Activated CD8-positive, alpha-beta memory T cell treated with anti-CD3 and anti-CD28 coated beads, Interleukin-2, amount 50 U/mL, for 24 hours (primary cell): ENCODE results near the gene DNAJC1.
A peak's percentile ranks its signal among the peaks of the same experiment; 100 is the strongest.
"Not testable (repeated sequence)": the region's sequence is repeated elsewhere in the genome, so short reads cannot be mapped to it uniquely, and the experiment has no call there.

ENCODE experiments used
- DNase-seq: peaks from one replicate; pipeline ENCODE4 v3.0.0-alpha.2; 2020; ENCODE audit errors: extremely low read depth

DNAJC1 gene

DNA sequence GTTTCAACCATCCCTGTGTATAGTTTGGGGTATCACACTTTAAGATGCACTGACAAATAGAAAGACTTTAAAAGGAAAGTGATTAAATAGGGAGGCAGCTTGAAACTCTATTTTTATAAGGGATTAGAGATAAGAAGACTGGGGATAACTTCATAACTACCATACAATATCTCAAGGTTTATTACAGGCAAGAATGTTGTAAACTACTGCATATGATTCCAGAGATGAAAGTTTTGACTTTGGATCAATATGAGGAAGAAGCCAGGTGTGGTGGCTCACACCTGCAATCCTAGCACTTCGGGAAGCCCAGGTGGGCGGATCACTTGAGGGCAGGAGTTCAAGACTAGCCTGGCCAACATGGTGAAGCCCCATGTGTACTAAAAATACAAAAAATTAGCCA lies 96.1 kb downstream of the DNAJC1 start:
- DNase-seq = no peak

DNA sequence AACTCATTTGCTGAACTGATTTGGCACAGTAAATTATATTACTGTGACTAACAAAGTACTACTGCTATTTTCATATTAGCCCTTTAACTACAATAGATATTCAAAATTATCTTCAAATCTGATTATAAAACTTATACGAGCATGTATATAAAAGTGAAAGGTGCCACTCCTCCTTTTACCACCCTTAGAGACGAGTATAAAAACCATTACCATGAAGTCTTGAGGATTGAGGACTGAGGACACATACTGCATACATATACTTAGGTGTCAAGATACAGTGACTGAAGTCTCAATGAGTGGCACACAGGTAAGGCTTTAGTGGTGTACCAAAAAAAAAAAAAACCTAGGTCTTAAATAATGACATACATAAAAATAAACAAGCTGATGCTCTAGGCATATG lies 98.6 kb downstream of the DNAJC1 start:
- no peak for DNase-seq

DNA sequence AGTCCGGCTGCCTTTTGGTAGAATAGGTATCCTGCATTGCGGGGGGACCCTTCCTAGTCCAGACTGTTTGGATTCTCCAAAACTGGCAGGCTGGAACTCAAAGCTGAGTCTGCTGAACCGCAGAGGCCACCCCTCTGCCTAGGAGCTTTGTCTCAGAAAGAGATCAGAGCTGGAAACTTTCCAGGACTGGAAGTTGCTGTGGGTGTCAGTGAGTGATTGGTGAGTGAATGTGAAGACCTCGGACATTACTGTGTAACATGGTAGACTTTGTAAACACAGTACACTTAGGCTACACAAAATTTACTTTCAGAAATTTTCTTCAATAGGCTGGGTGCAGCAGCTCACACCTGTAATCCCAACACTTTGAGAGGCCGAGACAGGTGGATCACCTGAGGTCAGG lies 103.8 kb downstream of the DNAJC1 start:
- DNase-seq = no peak

DNA sequence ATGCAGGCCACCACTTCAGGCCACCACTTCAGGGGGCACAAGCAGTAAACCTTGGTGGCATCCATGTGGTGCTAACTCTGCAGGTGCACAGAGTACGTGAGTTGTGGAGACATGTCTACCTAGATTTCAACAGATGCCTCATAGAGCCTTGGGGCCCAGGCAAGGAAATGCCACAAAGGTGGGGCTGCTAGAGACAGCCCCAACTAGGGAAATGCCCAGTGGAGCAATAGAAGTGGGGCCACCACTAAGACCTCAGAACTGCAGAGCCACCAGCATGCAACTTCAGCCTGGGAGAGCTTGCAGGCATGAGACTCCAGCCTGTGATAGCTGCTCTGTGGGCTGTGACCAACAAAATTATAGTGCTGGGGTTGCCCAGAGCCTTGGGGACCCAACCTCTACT lies 107.6 kb downstream of the DNAJC1 start:
- no peak for DNase-seq

DNA sequence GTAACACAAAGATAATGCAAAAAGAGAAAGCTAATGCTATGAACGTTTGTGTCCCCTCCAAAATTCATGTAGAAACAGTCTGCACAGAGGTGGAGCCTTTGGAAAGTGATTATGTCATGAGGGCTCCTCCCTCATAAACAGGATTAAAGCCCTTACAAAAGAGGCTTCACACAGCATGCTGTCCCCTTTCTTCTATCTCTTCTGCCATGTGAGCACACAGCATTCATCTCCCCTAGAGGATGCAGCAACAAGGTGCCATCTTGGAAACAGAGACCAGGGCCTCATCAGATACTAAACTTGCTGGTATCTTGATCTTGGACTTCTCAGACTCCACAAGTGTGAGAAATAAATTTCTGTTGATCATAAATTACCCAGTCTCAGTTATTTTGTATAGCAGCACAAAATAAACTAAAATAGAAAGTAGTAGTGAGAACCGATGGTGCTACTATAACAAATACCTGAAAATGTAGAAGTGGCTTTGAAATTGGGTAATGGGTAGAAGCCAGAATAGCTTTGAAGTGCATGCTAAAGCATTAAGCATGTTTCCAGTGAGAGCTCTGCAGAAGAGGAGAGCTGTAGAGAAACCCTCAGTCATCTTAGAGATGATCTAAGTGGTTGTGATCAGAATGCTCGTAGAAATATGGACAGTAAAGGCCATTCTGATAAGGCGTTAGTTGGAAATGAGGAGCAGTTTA lies 108.7 kb downstream of the DNAJC1 start:
- DNase-seq = no peak

DNA sequence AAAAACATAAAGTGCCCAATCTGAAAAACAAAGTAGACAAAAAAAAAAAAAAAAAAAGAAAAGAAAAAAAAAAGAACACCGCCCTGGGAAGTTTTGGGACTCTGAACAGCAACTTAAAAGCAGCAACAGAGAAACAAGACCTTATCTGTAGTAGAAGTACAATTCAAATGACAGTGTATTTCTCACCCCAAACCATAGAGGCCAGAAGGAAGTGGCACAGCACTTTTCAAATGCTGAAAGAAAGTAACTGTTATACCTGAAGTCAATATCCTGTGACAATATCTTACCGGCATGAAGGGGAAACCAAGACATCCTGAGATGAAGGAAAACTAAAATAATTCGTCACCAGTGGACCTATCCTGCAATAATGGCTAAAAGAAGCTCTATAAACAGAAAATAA lies 112.1 kb downstream of the DNAJC1 start:
- DNase-seq = no peak

DNA sequence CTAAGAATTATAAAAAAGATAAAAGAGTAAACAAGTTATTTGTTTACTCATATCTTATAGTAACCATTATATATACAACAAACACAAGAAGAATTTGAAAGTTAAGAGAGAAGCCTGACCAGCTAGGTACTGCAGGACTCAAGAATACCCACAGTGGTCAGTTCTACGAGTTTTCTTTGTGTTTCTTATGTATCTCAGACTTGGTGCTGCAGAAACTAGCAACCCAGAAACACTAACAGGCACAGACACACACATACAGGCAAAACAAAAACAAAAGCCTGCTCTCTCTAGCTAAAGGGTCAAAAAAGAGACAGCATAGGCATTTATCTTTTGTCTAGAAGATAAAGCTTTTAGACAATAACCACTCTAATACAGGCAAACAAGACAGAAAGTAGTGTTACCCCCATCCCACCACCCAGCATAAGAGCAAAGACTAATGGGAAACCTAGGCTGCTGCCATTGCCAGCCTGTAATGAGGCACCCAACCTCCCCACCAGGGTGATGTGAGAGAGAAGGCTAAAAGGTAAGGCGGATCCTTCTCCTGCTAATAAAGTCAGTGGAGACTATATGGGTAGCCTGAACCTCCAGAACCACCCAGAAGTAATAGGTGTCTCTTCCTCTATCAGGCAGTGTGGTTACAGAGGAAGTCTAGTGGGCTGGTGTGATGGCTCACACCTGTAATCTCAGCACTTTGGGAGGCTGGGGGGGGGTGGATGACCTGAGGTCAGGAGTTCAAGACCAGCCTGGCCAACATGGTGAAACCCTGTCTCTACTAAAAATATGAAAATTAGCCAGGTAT lies 113.9 kb downstream of the DNAJC1 start:
- DNase-seq = no peak

DNA sequence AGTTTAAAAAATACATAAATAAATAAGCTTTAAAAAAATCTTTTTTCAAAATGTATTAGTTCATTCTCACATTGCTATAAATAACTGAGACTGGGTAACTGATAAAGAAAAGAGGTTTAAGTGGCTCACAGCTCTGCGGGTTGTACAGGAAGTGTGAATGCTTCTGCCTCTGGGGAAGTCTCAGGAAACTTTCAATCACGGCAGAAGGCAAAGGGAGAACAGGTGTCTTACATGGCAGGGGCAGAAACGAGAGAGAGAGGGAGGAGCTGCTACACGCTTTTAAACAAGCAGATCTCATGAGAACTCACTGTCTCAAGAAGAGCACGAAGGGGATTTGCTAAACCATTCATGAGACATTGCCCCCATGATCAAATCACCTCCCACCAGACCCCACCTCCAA lies 114.6 kb downstream of the DNAJC1 start:
- DNase-seq = peak; percentile 1

DNA sequence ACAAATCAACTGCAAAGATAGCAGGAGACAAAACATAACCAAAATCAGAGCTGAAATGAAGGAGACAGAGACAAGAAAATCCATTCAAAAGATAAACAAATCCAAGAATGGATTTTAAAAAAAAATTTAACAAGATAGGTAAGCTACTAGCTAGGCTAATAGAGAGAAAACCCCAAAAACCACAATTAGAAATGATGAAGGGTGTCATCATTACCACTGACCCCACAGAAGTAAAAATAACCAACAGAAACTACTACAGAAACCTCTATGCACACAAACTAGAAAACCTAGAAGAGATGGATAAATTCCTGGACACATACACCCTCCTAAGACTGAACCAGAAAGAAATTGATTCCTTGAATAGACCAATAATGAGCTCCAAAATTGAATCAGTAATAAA lies 117.6 kb downstream of the DNAJC1 start:
- DNase-seq = no peak

DNA sequence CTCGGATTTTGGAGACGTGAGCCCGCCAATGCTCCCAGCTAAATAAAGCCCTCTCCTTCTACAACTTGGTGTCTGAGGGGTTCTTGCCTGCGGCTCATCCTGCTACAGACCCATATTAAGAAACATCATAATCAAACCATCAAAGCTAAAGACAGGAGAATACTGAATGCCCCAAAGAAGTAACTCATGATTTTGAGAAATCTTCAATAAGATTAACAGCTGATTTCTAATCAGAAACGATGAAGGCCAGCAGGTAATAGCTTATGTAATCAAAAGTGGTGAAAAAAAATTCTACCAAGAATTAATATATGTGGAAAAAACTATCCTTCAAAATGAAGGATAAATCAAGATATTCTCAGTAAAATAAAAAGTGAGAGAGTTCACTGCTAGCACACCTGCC lies 130.3 kb downstream of the DNAJC1 start:
- no peak for DNase-seq

DNA sequence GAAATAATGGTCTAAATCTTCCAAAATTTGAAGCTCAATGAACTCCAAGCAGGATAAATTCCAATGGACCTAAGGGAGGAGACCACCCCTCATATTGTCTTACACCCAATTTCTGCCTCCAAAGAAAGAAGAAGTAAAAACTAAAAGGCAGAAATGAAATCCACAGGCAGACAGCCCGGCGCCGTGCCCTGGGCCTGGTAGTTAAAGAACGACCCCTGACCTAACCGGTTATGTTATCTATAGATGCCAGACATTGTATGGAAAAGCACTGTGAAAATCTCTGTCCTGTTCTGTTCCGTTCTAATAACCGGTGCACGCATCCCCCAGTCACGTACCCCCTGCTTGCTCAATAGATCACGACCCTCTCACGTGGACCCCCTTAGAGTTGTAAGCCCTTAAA lies 130.8 kb downstream of the DNAJC1 start:
- not testable (repeated sequence) for DNase-seq

DNA sequence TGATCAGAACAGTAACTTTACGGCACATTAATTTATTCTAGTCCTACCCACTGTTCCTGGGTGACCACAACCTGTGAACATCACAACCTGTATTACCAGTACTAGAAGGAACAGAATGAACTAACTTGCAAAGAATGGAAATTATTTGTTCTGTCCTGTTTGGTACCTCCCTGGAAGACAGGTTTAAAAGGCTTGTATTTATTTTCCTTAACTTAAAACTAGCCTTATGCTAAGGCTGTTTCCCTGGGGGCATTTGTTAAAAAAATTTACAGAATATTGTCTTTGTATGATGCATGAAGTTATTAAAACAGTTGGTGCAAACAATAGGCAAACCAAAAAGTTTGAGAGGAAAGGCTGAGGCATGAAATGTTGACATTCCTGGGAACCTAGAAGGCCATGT lies 132.7 kb downstream of the DNAJC1 start:
- no peak for DNase-seq

DNA sequence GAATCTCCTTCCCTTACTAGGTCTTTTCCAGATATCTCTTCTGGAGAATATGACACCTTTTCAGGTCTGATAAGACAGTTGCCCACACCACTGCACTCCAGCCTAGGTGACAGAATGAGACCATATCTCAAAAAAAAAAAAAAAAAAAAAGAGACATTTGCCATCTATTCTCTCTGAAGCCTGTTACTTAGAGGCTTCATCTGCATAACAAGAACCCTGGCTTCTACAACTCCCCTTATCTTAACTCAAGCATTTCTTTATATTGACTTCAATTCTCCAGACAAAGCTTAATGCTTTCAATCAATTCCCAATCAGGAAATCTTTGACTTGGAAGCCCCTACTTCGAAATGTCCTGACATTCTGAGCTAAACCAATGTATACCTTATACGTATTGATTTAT lies 134.4 kb downstream of the DNAJC1 start:
- not testable (repeated sequence) for DNase-seq

DNA sequence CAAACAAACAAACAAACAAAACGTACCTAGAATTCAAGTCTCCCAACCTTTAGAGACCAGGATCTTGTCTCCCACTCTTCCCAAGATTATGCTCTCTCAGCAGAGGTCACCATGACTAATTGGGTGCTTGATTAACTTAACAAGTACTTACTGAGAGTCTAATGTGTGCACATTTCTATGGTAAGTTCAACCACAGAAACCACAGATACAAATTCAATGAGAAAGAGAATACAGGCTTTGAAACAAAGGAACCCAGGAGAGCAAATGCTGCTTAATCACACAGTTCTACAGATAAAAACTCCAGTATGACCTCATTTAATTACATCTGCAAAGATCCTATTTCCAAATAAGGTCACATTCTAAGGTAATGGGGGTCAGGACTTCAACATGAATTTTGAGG lies 142.8 kb downstream of the DNAJC1 start:
- no peak for DNase-seq

DNA sequence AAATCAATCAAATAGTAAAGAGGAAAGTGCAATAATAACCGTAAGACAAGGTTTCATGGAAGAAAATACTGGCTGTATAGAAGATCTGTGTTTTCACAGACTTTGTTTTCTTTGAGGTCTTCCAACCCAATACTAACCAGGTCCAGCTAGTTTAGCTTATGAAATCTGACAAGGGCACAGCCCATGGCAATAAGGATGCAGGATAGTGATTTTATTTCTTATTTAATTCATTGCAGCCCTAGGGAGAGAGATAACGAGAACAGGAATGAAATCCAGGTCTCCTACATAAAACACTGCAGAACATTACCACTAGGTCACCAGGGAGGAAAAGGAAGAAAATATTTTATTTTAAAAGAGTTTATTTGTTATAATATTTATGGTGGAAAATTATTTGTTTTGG lies 145.1 kb downstream of the DNAJC1 start:
- DNase-seq = no peak

DNA sequence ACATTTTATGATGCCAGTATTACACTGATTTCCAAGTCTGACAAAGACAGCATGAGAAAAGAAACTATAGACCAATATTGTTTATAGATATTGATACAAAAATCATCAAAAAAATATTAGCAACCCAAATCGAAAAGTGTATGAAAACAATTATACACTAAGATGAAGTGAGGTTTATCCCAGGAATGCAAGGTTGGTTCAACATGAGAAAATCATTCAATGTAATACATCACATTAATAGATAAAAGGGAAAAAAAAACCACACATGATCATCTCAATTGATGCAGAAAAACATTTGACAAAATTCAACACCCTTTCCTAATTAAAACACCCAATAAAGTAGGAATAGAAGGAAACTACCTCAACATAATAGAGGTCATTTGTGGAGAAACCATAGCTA lies 153.9 kb downstream of the DNAJC1 start:
- no peak for DNase-seq

DNA sequence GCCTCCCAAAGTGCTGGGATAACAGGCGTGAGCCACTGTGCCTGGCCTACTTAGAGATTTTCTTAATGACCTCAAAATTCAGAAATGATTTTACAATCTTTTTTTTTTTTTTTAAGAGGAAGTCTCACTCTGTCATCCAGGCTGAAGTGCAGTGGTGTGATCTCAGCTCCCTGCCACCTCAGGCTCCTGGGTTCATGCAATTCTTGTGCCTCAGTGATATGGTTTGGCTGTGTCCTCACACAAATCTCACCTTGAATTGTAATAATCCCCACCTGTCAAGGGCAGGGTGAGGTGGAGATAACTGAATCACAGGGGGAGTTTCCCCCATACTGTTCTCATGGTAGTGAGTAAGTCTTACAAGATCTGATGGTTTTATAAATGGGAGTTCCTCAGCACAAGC lies 159.9 kb downstream of the DNAJC1 start:
- DNase-seq = no peak

DNA sequence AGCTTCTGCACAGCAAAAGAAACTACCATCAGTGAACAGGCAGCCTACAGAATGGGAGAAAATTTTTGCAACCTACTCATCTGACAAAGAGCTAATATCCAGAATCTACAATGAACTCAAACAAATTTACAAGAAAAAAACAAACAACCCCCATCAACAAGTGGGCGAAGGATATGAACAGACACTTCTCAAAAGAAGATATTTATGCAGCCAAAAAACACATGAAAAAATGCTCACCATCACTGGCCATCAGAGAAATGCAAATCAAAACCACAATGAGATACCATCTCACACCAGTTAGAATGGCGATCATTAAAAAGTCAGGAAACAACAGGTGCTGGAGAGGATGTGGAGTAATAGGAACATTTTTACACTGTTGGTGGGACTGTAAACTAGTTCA lies 162.3 kb downstream of the DNAJC1 start:
- not testable (repeated sequence) for DNase-seq

DNA sequence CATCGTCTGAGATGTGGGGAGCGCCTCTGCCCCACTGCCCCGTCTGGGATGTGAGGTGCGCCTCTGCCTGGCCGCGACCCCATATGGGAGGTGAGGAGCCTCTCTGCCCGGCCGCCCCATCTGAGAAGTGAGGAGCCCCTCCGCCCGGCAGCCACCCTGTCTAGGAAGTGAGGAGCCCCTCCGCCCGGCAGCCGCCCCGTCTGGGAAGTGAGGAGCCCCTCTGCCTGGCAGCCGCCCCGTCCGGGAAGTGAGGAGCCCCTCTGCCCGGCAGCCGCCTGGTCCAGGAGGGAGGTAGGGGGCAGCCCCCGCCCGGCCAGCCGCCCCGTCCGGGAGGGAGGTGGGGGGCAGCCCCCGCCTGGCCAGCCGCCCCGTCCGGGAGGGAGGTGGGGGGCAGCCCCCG lies 166.0 kb downstream of the DNAJC1 start:
- not testable (repeated sequence) for DNase-seq

DNA sequence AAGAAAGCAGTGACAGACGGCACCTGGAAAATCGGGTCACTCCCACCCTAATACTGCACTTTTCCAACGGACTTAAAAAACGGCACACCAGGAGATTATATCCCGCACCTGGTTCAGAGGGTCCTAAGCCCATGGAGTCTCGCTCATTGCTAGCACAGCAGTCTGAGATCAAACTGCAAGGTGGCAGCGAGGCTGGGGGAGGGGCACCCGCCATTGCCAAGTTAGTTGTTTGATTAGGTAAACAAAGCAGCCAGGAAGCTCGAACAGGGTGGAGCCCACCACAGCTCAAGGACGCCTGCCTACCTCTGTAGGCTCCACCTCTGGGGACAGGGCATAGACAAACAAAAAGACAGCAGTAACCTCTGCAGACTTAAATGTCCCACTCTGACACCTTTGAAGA lies 169.0 kb downstream of the DNAJC1 start:
- DNase-seq = not testable (repeated sequence)

DNA sequence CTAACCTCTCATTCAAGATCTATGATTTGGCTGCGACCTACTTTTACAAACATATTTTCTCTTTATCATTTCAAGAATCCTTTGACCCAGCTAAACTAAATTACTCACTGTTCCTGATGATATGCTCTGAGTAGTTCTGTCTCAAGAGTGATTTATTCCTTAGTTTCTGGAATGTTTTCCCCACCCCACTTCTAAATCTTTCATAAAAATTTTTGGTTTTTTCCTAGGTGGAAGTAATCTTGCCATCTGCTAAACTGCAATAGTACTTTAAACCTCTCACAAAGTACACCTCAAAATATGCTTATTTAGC lies 170.8 kb downstream of the DNAJC1 start:
- no peak for DNase-seq

DNA sequence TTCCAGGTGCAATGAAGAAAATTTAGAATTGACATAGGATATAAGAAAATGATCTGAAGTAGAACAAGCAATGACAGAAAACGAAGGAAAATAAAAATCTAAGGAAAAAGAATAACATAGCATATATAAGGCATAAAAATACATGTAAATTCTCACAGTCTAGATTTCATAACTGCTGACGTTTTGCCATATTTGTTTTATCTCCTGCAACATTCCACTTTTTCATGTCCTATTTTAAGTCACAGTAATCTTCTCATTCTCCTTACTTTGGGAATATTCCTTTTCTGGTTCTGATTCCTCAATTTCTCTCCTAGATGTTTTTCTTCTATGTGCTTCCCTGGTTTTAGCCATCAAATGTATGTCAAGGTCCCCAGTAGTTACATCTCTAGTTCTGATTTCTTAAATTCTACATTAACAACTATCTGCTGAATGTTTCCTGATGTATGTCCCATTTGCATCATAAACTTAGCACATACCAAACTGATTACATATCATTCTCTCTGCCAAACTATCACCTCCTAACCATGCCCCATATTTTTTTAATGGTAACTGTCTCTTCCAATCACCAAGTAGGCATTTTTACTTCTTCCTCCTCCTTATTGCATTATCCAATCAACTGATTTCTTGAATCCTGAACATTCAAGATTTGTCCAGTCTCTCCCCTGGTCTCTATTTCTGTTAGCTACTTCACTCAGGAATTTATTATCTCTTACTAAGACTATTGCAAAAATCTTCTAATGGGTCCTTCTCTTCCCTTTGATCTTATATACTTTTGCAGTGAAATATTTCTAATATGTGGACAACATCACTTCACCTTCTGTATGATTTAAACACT lies 171.3 kb downstream of the DNAJC1 start:
- DNase-seq = no peak

DNA sequence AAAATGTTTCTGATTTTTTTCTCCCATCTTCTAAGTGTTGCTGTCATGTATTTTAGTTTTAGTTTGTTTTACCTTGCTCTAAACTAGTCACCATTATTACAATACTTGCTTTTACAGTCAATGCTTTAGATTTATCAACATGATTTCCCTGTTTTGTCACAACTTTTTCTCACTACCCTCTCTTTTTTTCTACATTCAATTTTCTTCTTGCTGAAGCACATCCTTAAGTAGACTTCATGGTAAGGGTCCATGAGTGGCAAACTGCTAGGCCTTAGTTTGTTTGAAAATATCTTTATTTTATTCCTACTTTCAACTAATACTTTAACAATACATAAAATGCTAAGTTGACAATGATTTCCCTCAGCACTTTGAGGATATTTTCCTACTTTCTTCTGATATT lies 173.5 kb downstream of the DNAJC1 start:
- DNase-seq = no peak
